Ascending aorta (tissue), 2 donors: ENCODE results near the gene NMT1. TPM values are rescaled to one million over a fixed set of nuclear protein-coding genes. Genes with fewer than 3 reads are reported as not detected.

ENCODE experiments used
- DNase-seq, 2 donors: peaks; one replicate each; pipeline ENCODE4 v3.0.0-alpha.2; 2019; ENCODE audit warnings: low spot score in 2 of 2
- H3K27ac ChIP-seq, 2 donors: fragments of 200-600 bp; sonication (generic); one replicate each; pipeline ENCODE4 v1.5.1; 2016 to 2017; ENCODE audit warnings: mild to moderate bottlenecking in 1 of 2
- H3K27me3 ChIP-seq: fragments of 200-600 bp; sonication (generic); one replicate; pipeline ENCODE4 v1.5.1; 2017
- H3K36me3 ChIP-seq, 2 donors: fragments of 200-600 bp; sonication (generic); one replicate each; pipeline ENCODE4 v1.5.1; 2016
- H3K4me1 ChIP-seq, 2 donors: fragments of 200-600 bp; sonication (generic); one replicate each; pipeline ENCODE4 v1.5.1; 2016 to 2017; ENCODE audit warnings: mild to moderate bottlenecking in 1 of 2
- H3K4me3 ChIP-seq, 2 donors: fragments of 200-600 bp; sonication (generic); one replicate each; pipeline ENCODE4 v1.5.1; 2016 to 2017; ENCODE audit warnings: mild to moderate bottlenecking in 1 of 2
- H3K9me3 ChIP-seq, 2 donors: fragments of 200-600 bp; sonication (generic); one replicate each; pipeline ENCODE4 v1.5.1; 2016
- intact Hi-C: fragments of 100-400 bp; cut with DNase I; formaldehyde crosslinking; loops from one replicate; pipeline ENCODE4 v1.15.1; 2023
- total RNA-seq: library from RNA; depleted of rRNA; stranded (reverse); fragments of >200 nt; gene quantifications from one replicate; pipeline ENCODE4 v1.1.0, GENCODE V29; 2016
- TF ChIP-seq, protein P1 (sequence below), 3 experiments: fragments of 200-600 bp in 2 of 3; fragments of 450-650 bp in 1 of 3; sonication (generic) in 2 of 3; IDR thresholded peaks; one replicate each; pipeline ENCODE4 v1.5.1; 2016 to 2019; ENCODE audit warnings: antibody characterized with exemption in 3 of 3, mild to moderate bottlenecking in 1 of 3, moderate library complexity in 1 of 3

The NMT1 gene
- total RNA-seq, 1 donor from 2014 or later: 89.7 TPM

DNA sequence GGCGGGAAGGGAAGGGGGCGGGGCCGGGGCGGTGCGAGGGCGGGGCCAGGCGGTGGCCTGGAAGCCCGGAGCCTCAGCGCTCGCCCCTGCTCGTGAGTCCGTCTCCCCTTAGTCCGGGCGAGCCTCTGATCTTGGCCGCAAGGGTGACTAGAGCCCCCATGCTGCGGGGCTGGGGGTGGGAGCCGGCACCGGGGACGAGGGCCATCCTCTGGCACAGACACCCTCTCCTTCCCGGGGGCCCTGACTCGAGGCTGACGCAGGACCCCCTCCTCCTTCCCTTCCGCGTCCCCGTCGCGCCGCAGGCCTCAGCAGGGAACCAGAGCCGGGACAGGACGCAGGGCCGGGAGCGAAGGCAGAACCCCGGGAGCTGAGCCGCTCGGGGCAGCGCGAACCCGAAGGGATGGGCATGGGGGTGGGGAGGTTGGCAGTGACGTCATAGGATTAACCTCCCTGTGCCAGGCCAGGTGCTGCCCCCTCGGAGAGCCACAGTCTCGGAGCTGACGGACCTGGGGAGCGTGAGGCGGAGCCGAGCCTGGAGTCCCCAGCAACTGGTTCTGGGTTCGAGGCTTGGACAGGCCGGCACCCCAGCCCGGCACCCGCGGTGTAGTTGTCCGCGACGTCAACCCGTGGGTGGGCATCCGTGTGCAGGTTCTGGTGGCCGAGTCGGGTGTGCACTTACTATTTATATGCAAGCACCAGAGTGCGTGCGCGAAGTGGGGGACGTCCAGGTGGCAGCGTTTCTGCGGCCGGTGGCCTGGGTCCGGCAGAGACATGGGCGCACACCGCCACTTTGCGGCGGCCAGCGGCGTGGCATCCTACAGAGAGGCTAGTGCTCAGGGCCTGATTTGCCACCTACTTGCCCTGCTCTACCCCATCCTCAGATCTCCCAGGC is 71.7 kb downstream of the NMT1 start:
- intact Hi-C loops: loop anchor here (1.0 to 2.0 kb wide), 6 partner anchors 34 to 358 kb away; partner anchors contain the start of genes DCAKD and NMT1
- peaks cover 5 to 41% of the 10 kb centered on the region in 2 donors for H3K4me1 ChIP-seq
- no peaks in the 10 kb centered on the region for H3K9me3 ChIP-seq
- TF ChIP-seq, protein P1, sequence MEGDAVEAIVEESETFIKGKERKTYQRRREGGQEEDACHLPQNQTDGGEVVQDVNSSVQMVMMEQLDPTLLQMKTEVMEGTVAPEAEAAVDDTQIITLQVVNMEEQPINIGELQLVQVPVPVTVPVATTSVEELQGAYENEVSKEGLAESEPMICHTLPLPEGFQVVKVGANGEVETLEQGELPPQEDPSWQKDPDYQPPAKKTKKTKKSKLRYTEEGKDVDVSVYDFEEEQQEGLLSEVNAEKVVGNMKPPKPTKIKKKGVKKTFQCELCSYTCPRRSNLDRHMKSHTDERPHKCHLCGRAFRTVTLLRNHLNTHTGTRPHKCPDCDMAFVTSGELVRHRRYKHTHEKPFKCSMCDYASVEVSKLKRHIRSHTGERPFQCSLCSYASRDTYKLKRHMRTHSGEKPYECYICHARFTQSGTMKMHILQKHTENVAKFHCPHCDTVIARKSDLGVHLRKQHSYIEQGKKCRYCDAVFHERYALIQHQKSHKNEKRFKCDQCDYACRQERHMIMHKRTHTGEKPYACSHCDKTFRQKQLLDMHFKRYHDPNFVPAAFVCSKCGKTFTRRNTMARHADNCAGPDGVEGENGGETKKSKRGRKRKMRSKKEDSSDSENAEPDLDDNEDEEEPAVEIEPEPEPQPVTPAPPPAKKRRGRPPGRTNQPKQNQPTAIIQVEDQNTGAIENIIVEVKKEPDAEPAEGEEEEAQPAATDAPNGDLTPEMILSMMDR (IDR thresholded peaks at IDR 0.05): peak; percentile 83 to 96 (median 91)
- H3K36me3 ChIP-seq: peaks cover 0 to 2% of the 10 kb centered on the region in 2 donors
- H3K27me3 ChIP-seq: no peaks in the 10 kb centered on the region
- peak overlapping the region; percentile 95 to 97 for H3K27ac ChIP-seq
- H3K4me3 ChIP-seq: peak overlapping the region; percentile 94 to 98
- DNase-seq: peak in 1 of 2 donors; percentile 91

DNA sequence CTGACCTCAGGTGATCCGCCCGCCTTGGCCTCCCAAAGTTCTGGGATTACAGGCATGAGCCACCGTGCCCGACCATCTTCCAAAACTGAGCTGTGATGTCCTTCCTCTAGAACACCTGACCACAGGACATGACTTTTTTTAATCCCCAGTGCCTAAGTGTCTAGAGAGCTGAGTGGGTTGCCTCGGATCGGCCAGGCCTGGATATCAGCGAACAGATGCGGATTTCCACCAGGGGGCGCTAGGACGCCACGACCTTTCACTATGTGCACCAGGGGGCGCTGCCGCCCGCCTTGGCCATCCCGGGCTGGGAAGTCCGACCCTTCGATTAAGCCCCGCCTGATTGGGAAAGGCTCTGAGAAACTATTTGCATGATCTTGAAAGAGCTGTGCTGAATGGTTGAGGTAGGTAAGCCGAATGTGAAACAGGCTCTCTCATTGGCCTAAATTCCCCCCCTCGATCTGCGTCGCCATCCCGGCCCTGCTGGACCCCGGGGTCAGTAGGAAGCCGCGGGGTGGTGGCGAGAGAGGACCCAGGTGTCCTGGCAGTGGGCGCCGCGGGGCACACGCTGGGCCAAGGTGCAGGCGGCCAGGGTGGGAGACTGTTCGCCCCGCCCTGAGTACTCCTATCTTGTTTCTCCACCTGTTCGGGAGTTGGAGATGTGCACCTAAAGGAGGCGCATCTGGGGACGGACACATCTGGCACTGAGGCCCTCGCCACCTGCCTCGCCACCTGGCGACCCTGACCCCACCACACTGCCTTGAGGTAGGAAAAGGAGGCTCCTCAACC is 74.3 kb downstream of the NMT1 start, which contains the start of gene ACBD4:
Gene ACBD4, plus strand, starts transcription at position 496 of the 786 bp plus-strand sequence. CDS start 458 bp downstream, outside the sequence.
- Histone ChIP-seq H3K27ac (peak within 1 kb of the TSS; percentile 86 to 90), H3K4me3 (peak within 1 kb of the TSS; percentile 62 to 81), H3K9me3 (no peaks in the 10 kb centered on the region), H3K27me3 (no peaks in the 10 kb centered on the region), H3K4me1 (peaks cover 5 to 19% of the 10 kb centered on the region in 2 donors), H3K36me3 (peaks cover 0 to 10% of the 10 kb centered on the region in 2 donors)
- intact Hi-C loops: loop anchor here (1.0 to 5.0 kb wide), 4 partner anchors 14 to 237 kb away; partner anchors contain the start of gene HEXIM2
- TF ChIP-seq, protein P1 (IDR thresholded peaks at IDR 0.05): peak; percentile 99 to 100 (median 99)
- peak; percentile 81 to 98 for DNase-seq

DNA sequence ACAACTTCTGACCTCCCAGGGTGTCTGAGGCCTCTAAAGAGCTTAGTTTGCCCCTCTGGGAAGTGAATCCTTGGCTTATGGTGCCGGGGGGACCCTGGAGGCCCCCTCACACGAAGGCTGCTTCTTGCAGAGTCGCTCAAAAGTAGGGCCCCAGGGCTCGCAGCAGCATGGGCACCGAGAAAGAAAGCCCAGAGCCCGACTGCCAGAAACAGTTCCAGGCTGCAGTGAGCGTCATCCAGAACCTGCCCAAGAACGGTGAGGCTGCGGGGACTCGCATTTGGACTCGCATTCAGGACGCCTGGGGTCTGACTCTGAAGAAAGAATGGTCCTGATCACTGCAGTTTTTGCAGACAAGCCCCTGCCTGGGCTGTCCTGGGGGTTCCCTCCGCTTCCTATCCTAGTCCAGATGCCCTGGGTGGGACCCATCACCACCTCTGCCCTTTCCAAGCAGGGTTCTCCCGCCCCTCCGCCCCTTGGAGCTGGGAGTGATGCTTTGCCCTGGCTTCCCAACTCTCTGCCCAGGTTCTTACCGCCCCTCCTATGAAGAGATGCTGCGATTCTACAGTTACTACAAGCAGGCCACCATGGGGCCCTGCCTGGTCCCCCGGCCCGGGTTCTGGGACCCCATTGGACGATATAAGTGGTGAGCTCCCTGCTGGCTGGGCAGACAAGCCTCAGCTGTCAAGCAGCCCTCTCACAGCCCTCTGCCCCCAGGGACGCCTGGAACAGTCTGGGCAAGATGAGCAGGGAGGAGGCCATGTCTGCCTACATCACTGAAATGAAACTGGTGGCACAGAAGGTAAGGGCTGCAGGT is 75.1 kb downstream of the NMT1 start:
- Histone ChIP-seq H3K4me1 (peaks cover 5 to 13% of the 10 kb centered on the region in 2 donors), H3K9me3 (no peaks in the 10 kb centered on the region), H3K4me3 (peak overlapping the region; percentile 62 to 81), H3K36me3 (peaks cover 0 to 10% of the 10 kb centered on the region in 2 donors), H3K27ac (peak overlapping the region; percentile 86 to 90), H3K27me3 (no peaks in the 10 kb centered on the region)
- intact Hi-C loops: loop anchor here (1.0 to 5.0 kb wide), 4 partner anchors 13 to 236 kb away; partner anchors contain the start of gene HEXIM2
- peak in 1 of 2 donors; percentile 63 for DNase-seq
- TF ChIP-seq, protein P1 (IDR thresholded peaks at IDR 0.05): no peak

GRCh38 chr17:45136846-45137560 is 75.9 kb downstream of the NMT1 start:
- peak in 1 of 2 donors; percentile 61 for DNase-seq
- Histone ChIP-seq H3K4me3 (peak overlapping the region in 1 of 2 donors; percentile 81), H3K4me1 (peaks cover 5 to 13% of the 10 kb centered on the region in 2 donors), H3K9me3 (no peaks in the 10 kb centered on the region), H3K27ac (peak overlapping the region in 1 of 2 donors; percentile 90), H3K36me3 (peaks cover 0 to 10% of the 10 kb centered on the region in 2 donors), H3K27me3 (no peaks in the 10 kb centered on the region)
- intact Hi-C loops: loop anchor here (5.0 kb wide), 1 partner anchor 235 kb away; no protein-coding TSS in a partner anchor
- TF ChIP-seq, protein P1 (IDR thresholded peaks at IDR 0.05): no peak
